Esophagus (tissue), 2 donors: ENCODE measurements around the gene VWCE. TPM values are rescaled to one million over a fixed set of nuclear protein-coding genes. Genes with fewer than 3 reads are reported as not detected.

Experiments used
- H3K27ac ChIP-seq, 2 donors: one replicate each; pipeline ENCODE4 v1.5.1; 2013; ENCODE audit warnings: low read depth in 2 of 2, mild to moderate bottlenecking in 2 of 2, inconsistent platforms in 1 of 2, low read length in 1 of 2, moderate library complexity in 1 of 2
- H3K27me3 ChIP-seq, 2 donors: one replicate each; pipeline ENCODE4 v1.6.1; 2013; ENCODE audit warnings: low read length in 2 of 2, control low read depth in 1 of 2, mild to moderate bottlenecking in 1 of 2; ENCODE audit not compliant: insufficient read depth in 2 of 2, control insufficient read depth in 1 of 2
- H3K36me3 ChIP-seq, 2 donors: one replicate each; pipeline ENCODE4 v1.6.1; 2013; ENCODE audit warnings: low read length in 1 of 2; ENCODE audit not compliant: control insufficient read depth in 2 of 2, insufficient read depth in 2 of 2
- H3K4me1 ChIP-seq, 2 donors: one replicate each; pipeline ENCODE4 v1.6.1; 2013; ENCODE audit warnings: low read length in 1 of 2; ENCODE audit not compliant: control insufficient read depth in 2 of 2, insufficient read depth in 2 of 2
- H3K4me3 ChIP-seq, 2 donors: one replicate each; pipeline ENCODE4 v1.5.1; 2013; ENCODE audit warnings: low read length in 2 of 2, mild to moderate bottlenecking in 2 of 2, low read depth in 1 of 2, moderate library complexity in 1 of 2
- H3K9me3 ChIP-seq, 2 donors: one replicate each; pipeline ENCODE4 v1.6.1; 2013; ENCODE audit warnings: mild to moderate bottlenecking in 2 of 2, low read depth in 1 of 2, low read length in 1 of 2, moderate library complexity in 1 of 2; ENCODE audit not compliant: control insufficient read depth in 2 of 2, insufficient read depth in 1 of 2
- WGBS, 2 donors: extraction: QIAGEN DNeasy Blood & Tissue Kit; methylation state at CpG; one replicate each; pipeline ENCODE4 v1.1.7; 2013; 5-methylcytosine and 5-hydroxymethylcytosine counted together
- polyA plus RNA-seq, 2 donors: library from polyadenylated mRNA; stranded (reverse); fragments of 200-250 nt; gene quantifications; one replicate each; pipeline ENCODE4 v1.2.3, GENCODE V29; 2013
- donor health status: healthy with polysubstance abuse.
- donor health status: Bipolar disorder and iron deficiency.

The VWCE gene
- polyA plus RNA-seq, 2 donors: 0.34 to 0.61 TPM

DNA sequence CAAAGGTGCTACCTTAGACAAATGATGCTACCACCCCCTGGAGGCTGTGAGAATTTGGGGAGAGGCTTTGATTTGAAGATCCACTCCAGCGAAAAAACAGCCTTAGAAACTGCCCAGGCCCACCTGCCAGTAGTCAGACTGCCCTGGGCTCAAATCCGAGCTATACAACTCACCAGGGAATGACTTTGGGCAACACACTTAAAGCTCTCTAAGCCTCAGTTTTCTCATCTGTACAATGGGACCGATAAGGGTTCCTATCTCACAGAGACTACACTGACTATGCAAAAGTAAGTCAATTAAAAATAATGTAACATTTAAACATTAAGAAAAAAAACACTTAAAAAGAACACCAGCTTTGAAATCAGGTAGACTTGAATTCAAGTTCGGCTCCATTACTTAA, 19.9 kb downstream of the VWCE start:
- Histone ChIP-seq H3K4me1 (peaks cover 5 to 17% of the 10 kb centered on the region in 2 donors), H3K27me3 (no peaks in the 10 kb centered on the region), H3K36me3 (no peaks in the 10 kb centered on the region), H3K27ac (no peak overlapping the region), H3K9me3 (no peaks in the 10 kb centered on the region), H3K4me3 (no peak overlapping the region)
- WGBS, 2 donors: 89 to 95% methylated on average over 4 of the region's 4 CpGs

DNA sequence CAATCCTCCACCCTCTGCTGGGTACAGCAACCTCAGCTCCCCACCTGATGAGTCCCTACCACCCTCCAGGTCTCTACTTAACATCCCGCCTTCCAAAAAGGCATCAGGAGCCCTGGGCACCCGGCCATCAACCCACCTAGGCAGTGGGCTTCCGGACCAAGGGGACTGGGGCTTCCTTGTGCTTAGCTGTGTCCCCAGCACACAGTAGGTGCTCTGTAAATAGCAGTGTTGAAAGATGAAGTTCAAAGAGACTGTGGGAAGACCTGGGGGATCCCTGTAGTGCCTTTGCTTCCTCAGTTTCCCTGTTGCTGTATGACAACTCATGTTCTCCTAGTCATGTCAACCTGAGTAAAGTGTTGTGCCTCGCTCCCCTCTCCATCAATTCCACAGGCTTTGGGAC, 21.0 kb downstream of the VWCE start:
- WGBS, 2 donors: 86 to 88% methylated on average over 4 of the region's 4 CpGs
- peaks cover 5 to 15% of the 10 kb centered on the region in 2 donors for H3K4me1 ChIP-seq
- no peaks in the 10 kb centered on the region for H3K27me3 ChIP-seq
- H3K27ac ChIP-seq: no peak overlapping the region
- H3K9me3 ChIP-seq: no peaks in the 10 kb centered on the region
- no peaks in the 10 kb centered on the region for H3K36me3 ChIP-seq
- no peak overlapping the region for H3K4me3 ChIP-seq

DNA sequence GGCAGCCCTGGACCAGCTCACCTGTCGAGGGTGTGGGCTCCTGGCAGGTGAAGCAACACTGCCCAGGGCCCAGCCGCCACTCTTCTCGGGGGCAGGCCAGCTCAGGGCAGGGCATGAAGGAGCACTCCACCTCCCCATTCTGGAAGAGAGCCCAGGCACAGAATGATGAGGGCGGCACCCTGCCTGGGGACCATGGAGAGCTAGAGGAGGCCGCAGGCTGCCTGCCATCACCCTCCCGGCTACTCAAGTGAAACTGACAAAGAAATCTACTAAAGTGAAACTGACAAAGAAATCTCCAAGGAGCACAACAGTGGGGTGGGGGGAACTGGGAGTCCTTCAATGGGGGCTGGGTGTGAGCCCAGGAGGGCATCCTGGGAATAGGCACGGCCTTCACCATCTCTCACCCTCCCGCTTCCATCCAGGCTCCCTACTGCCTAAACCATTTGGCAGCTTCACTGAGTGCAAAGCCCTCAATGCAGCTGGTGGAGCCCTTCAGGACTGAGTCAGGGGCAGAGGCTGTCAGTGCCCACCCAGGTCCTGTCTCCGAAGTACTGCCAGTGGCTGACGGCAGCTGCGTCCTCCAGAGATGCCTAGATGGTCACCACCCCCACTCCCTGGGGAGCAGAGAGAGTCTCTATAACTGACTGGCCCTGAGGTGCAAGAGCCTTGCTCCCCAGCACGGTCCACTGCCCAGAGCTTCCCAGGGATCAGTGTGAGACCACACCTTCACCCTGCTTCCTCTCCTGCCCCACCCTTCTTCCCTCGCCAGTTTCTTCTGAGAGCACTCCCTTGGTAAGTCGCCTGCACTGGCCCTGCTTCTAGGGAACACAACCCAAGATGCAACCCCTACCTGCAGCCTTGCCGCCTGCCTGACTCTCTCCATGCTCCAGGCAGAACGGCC, 21.7 kb downstream of the VWCE start:
- WGBS, 2 donors: 46 to 65% methylated on average over 16 of the region's 16 CpGs
- no peaks in the 10 kb centered on the region for H3K36me3 ChIP-seq

DNA sequence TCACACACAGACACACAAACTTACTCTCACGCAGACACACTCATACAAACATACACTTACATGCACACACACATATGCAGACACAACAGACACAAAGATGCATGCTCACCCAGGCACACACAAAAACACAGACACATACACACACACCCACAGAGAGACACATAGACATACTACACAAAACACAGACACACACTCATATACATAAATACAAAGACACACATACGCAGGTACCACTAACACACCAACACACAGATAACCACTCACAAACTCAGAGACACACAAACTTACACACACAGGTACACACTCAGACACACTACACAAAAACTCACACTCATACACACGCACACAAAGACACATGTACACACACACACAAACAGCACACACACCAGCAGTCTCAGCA, 22.4 kb downstream of the VWCE start:
- H3K4me1 ChIP-seq: peaks cover 5 to 15% of the 10 kb centered on the region in 2 donors

More for the DNA sequence above, 21.7 kb downstream of the VWCE start:
- Histone ChIP-seq H3K4me1 (peaks cover 5 to 15% of the 10 kb centered on the region in 2 donors), H3K9me3 (no peaks in the 10 kb centered on the region), H3K4me3 (no peak overlapping the region), H3K27ac (peak overlapping the region in 1 of 2 donors; percentile 1), H3K27me3 (no peaks in the 10 kb centered on the region)

DNA sequence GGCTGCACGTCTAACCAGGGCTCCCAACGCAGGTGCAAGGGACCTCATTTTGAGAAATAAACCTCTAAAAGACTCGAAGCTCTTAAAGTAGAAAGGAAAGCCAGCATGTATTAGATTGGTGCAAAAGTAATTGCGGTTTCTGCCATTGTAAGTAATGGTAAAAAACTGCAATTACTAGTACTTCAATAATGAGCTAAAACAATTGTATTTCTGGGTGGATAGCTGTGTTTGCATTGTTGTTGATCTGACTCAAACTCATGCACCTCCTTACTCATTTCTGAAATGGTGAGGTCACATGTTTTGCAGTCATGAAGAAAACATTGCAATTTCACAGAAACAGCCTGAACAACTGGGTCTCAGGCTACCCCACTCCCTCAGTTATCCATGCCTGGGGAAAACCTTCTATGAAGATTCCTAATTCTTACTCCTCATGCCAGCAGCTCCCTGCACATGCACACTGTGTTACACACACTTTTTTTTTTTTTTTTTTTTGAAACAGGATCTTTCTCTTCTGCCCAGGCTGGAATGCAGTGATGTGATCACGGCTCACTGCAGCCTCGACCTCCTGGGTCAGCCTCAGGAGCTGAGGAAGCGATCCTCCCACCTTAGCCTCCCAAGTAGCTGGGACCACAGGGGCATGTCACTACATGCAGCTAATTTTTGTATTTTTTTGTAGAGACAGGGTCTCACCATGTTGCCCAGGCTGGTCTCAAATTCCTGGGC, 24.6 kb downstream of the VWCE start:
- no peak overlapping the region for H3K4me3 ChIP-seq
- no peaks in the 10 kb centered on the region for H3K36me3 ChIP-seq
- H3K9me3 ChIP-seq: no peaks in the 10 kb centered on the region
- peaks cover 5 to 15% of the 10 kb centered on the region in 2 donors for H3K4me1 ChIP-seq
- H3K27me3 ChIP-seq: no peaks in the 10 kb centered on the region
- WGBS, 2 donors: 84 to 88% methylated on average over 7 of the region's 7 CpGs
- H3K27ac ChIP-seq: no peak overlapping the region

More for the DNA sequence above, 22.4 kb downstream of the VWCE start:
- H3K36me3 ChIP-seq: no peaks in the 10 kb centered on the region
- WGBS, 2 donors: 85 to 89% methylated on average over 3 of the region's 3 CpGs
- no peaks in the 10 kb centered on the region for H3K9me3 ChIP-seq
- no peaks in the 10 kb centered on the region for H3K27me3 ChIP-seq
- no peak overlapping the region for H3K4me3 ChIP-seq
- H3K27ac ChIP-seq: no peak overlapping the region

DNA sequence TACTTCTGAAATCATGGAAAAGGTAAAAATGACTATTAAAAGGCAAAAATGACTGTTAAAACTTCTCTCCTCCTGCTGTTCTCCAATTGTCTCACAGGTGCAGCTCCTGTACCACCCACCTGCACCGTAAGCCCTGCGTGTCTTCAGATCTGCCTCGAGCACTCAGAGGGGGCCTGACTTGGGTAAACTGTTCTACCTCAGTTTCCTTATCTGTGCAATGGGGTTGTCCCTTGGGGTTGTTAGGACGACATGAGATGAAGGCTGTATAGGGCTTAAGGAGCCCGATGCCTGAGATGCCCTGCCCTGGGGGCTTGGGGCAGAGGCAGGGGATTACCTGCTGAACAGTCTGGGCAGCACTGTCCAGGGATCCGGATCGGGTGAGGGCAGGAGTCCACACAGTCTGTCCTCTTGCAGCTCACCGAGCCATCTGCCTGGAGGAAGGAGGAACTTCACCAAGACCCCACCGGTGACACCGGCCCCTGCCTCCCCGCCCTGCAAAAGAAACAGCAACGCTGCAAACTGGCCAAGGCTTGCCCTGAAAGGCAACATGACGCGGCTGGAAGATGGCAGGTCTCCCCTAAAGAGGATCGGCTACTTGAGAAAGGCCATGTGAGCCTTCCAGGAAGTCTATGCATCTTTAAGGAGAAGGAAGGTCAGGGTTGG, 26.4 kb downstream of the VWCE start:
- 91% methylated on average over 15 of the region's 15 CpGs for WGBS, 2 donors
- H3K4me3 ChIP-seq: no peak overlapping the region
- no peaks in the 10 kb centered on the region for H3K9me3 ChIP-seq
- H3K36me3 ChIP-seq: no peaks in the 10 kb centered on the region
- peaks cover 5 to 8% of the 10 kb centered on the region in 2 donors for H3K4me1 ChIP-seq
- no peaks in the 10 kb centered on the region for H3K27me3 ChIP-seq
- no peak overlapping the region for H3K27ac ChIP-seq

DNA sequence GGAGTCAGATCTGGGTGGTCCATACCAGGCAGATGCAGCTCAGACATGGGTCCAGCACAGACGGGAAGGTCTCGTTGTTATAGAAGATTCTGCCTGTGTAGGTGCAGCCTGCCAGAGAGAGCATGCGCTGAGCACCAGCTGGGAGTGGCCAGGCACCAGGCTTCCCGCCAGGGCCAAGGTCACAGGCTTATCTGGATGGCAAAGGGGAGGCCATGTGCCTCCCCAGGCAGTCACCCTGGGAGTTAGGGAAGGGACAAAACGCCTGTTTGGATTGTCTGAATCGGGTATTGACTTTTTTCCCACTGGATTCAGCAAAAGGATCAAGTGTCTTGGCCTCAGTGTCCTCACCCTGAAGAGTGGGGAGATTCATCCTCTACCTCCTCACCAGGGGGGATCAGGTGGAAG, 27.7 kb downstream of the VWCE start:
- no peaks in the 10 kb centered on the region for H3K36me3 ChIP-seq
- no peak overlapping the region for H3K27ac ChIP-seq
- no peaks in the 10 kb centered on the region for H3K27me3 ChIP-seq
- no peaks in the 10 kb centered on the region for H3K9me3 ChIP-seq
- 62 to 63% methylated on average over 6 of the region's 6 CpGs for WGBS, 2 donors
- H3K4me1 ChIP-seq: no peaks in the 10 kb centered on the region
- no peak overlapping the region for H3K4me3 ChIP-seq

DNA sequence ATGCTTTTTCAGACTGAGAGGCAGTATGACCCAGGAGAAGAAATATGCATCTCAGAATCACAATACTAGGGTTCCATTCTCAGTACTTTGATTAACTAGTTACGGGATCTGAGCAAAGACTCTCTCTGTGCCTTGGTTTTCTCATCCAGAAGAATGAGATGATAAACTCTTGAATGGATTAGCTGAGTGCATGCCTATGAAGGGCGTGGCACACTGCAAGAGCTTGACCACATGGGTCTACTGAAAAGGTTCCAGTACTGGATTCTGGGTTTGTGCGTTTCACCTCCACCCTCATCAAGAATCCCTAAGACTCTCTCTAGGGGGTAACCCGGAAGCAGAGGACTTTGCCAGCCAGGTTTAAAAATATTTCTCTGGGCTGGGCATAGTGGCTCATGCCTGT, 28.5 kb downstream of the VWCE start:
- Histone ChIP-seq H3K4me3 (no peak overlapping the region), H3K4me1 (no peaks in the 10 kb centered on the region), H3K36me3 (no peaks in the 10 kb centered on the region), H3K27me3 (no peaks in the 10 kb centered on the region), H3K27ac (no peak overlapping the region), H3K9me3 (no peaks in the 10 kb centered on the region)
- WGBS, 2 donors: 75% methylated on average over 4 of the region's 4 CpGs

DNA sequence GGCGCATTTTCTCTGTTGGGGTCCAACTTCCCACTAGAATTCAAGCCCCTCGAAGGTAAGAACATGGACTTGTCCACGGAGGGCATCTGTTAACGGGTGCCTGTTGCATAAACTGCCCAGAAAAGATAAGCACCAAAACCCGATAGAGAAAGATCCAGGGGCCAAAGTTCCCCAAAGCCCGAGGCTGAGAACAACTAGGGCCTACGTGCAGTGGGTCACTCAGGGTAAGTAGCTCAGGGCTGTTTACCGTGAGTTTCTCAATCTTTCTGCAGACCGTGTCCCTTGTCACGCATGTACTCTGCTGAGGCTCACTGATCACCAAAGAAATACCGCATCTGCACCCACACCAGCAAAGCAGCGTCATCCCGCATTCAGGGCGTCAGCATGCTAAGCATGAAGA, 29.8 kb downstream of the VWCE start:
- Histone ChIP-seq H3K27ac (no peak overlapping the region), H3K4me1 (no peaks in the 10 kb centered on the region), H3K27me3 (no peaks in the 10 kb centered on the region), H3K9me3 (no peaks in the 10 kb centered on the region), H3K4me3 (no peak overlapping the region), H3K36me3 (no peaks in the 10 kb centered on the region)
- 77 to 95% methylated on average over 14 of the region's 14 CpGs for WGBS, 2 donors
